MM.1S (cell line): ENCODE data around the gene SPIB.

Experiments used
- DNase-seq: peaks from one replicate; pipeline ENCODE4 v3.0.0-alpha.2; 2015
- H2AFZ ChIP-seq: fragments of 300-600 bp; sonication (generic); 2 replicates; pipeline ENCODE4 v1.6.0; 2016; ENCODE audit warnings: antibody characterized with exemption, low read length
- H3F3A ChIP-seq: fragments of 300-600 bp; sonication (generic); 2 replicates; pipeline ENCODE4 v1.6.1; 2016; ENCODE audit warnings: mild to moderate bottlenecking, antibody characterized with exemption, low read length, moderate library complexity, mixed read lengths; ENCODE audit not compliant: insufficient read depth
- H3K27ac ChIP-seq: fragments of 300-600 bp; sonication (generic); 2 replicates; pipeline ENCODE4 v1.5.1; 2016; ENCODE audit warnings: mild to moderate bottlenecking, low read length
- H3K27me3 ChIP-seq: fragments of 300-600 bp; sonication (generic); replicated peaks from 2 replicates; pipeline ENCODE4 v1.6.0; 2016; ENCODE audit warnings: low read length; ENCODE audit not compliant: insufficient read depth
- H3K36me3 ChIP-seq: fragments of 300-600 bp; sonication (generic); replicated peaks from 2 replicates; pipeline ENCODE4 v1.6.1; 2016; ENCODE audit warnings: mild to moderate bottlenecking, low read length, mixed read lengths; ENCODE audit not compliant: insufficient read depth
- H3K4me1 ChIP-seq: fragments of 300-600 bp; sonication (generic); 2 replicates; pipeline ENCODE4 v1.6.1; 2016; ENCODE audit warnings: low read length, mixed read lengths
- H3K4me2 ChIP-seq: fragments of 300-600 bp; sonication (generic); 2 replicates; pipeline ENCODE4 v1.6.0; 2016; ENCODE audit warnings: low read depth, low read length
- H3K4me3 ChIP-seq: fragments of 300-600 bp; sonication (generic); 2 replicates; pipeline ENCODE4 v1.5.1; 2016; ENCODE audit warnings: low read length, mixed read lengths
- H3K79me2 ChIP-seq: fragments of 300-600 bp; sonication (generic); 2 replicates; pipeline ENCODE4 v1.6.1; 2016; ENCODE audit warnings: mixed run types, low read length, mixed read lengths
- H3K9ac ChIP-seq: fragments of 300-600 bp; sonication (generic); 2 replicates; pipeline ENCODE4 v1.6.1; 2016; ENCODE audit warnings: low read length, mixed read lengths
- H3K9me2 ChIP-seq: fragments of 300-600 bp; sonication (generic); replicated peaks from 2 replicates; pipeline ENCODE4 v1.6.1; 2016; ENCODE audit warnings: mild to moderate bottlenecking, low read length, mixed read lengths; ENCODE audit not compliant: insufficient read depth
- H3K9me3 ChIP-seq: fragments of 300-600 bp; sonication (generic); replicated peaks from 2 replicates; pipeline ENCODE4 v1.6.1; 2016; ENCODE audit warnings: mild to moderate bottlenecking, low read length, mixed read lengths; ENCODE audit not compliant: insufficient read depth
- H4K20me1 ChIP-seq: fragments of 300-600 bp; sonication (generic); 2 replicates; pipeline ENCODE4 v1.6.1; 2016; ENCODE audit warnings: mild to moderate bottlenecking, low read length, moderate library complexity, mixed read lengths; ENCODE audit not compliant: insufficient read depth
- CTCF ChIP-seq: fragments of 300-600 bp; sonication (generic); IDR thresholded peaks from 2 replicates; pipeline ENCODE4 v1.5.1; 2016; ENCODE audit warnings: antibody characterized with exemption, low read length, mixed read lengths
- EZH2 ChIP-seq: fragments of 300-600 bp; sonication (generic); optimal IDR thresholded peaks from 2 replicates; pipeline ENCODE3; 2017; ENCODE audit warnings: low read depth, mild to moderate bottlenecking, antibody characterized with exemption, low read length, mixed read lengths
- EZH2phosphoT487 ChIP-seq: fragments of 300-600 bp; sonication (generic); IDR thresholded peaks from 2 replicates; pipeline ENCODE4 v1.6.1; 2018; ENCODE audit warnings: antibody characterized with exemption, low read length

SPIB gene

GRCh38 chr19:50447750-50448149, 29.0 kb downstream of the SPIB start:
- DNase-seq, result no peak
- Histone ChIP-seq H4K20me1 (no peaks in the 10 kb centered on the region), H3F3A (no peaks in the 10 kb centered on the region), H3K4me3 (no peak overlapping the region), H3K27me3 (peaks cover 91% of the 10 kb centered on the region), H3K9me3 (no peaks in the 10 kb centered on the region), H3K4me1 (no peaks in the 10 kb centered on the region), H3K36me3 (no peaks in the 10 kb centered on the region), H3K9ac (no peak overlapping the region), H2AFZ (no peak overlapping the region), H3K79me2 (no peaks in the 10 kb centered on the region), H3K27ac (no peak overlapping the region), H3K9me2 (no peaks in the 10 kb centered on the region), H3K4me2 (no peak overlapping the region)
- TF ChIP-seq CTCF (no peak), EZH2 (no peak), EZH2phosphoT487 (no peak)

- no peak overlapping the region for H3K4me2 ChIP-seq
- H3F3A ChIP-seq, result no peaks in the 10 kb centered on the region
- peaks cover 89% of the 10 kb centered on the region for H3K27me3 ChIP-seq
- TF ChIP-seq CTCF, result no peak
- TF ChIP-seq EZH2phosphoT487, result no peak
- no peak for TF ChIP-seq EZH2
- no peaks in the 10 kb centered on the region for H3K4me1 ChIP-seq
- no peaks in the 10 kb centered on the region for H3K36me3 ChIP-seq
- no peaks in the 10 kb centered on the region for H3K79me2 ChIP-seq
- H2AFZ ChIP-seq, result no peak overlapping the region
- no peak overlapping the region for H3K27ac ChIP-seq
- H3K9me3 ChIP-seq, result no peaks in the 10 kb centered on the region
- H3K9me2 ChIP-seq, result no peaks in the 10 kb centered on the region
- no peak for DNase-seq
- H3K4me3 ChIP-seq, result no peak overlapping the region
- no peak overlapping the region for H3K9ac ChIP-seq
- no peaks in the 10 kb centered on the region for H4K20me1 ChIP-seq
Measured at GRCh38 chr19:50449236-50449899, 30.6 kb downstream of the SPIB start.

GRCh38 chr19:50450369-50451222, 31.9 kb downstream of the SPIB start:
- TF ChIP-seq EZH2, result no peak
- TF ChIP-seq EZH2phosphoT487, result no peak
- TF ChIP-seq CTCF, result no peak
- no peaks in the 10 kb centered on the region for H3K79me2 ChIP-seq
- H3K27me3 ChIP-seq, result peaks cover 89% of the 10 kb centered on the region
- H3K4me3 ChIP-seq, result no peak overlapping the region
- H3K9me2 ChIP-seq, result no peaks in the 10 kb centered on the region
- H3K9me3 ChIP-seq, result no peaks in the 10 kb centered on the region
- no peaks in the 10 kb centered on the region for H3K36me3 ChIP-seq
- H3F3A ChIP-seq, result no peaks in the 10 kb centered on the region
- no peak overlapping the region for H3K27ac ChIP-seq
- H3K4me1 ChIP-seq, result no peaks in the 10 kb centered on the region
- H3K9ac ChIP-seq, result no peak overlapping the region
- no peak for DNase-seq
- H3K4me2 ChIP-seq, result peak overlapping the region; percentile 0; the same call in 1 of the 2 replicates
- no peak overlapping the region for H2AFZ ChIP-seq
- no peaks in the 10 kb centered on the region for H4K20me1 ChIP-seq
